Endothelial cell of umbilical vein (primary cell): ENCODE data around the gene PSMC2. TPM values are rescaled to one million over a fixed set of nuclear protein-coding genes. Genes with fewer than 3 reads are reported as not detected.

ENCODE experiments used
- BruUV-seq: library from RNA; stranded (reverse); fragments of 400-500 nt; replicated peaks from 2 replicates; lab custom pipeline; 2021; lab: Mats Ljungman, UMichigan
- CTCF ChIA-PET: fragments of 300-600, 350-600 bp; sonication (Branson Sonifier 250); formaldehyde crosslinking; loops from one replicate; lab custom pipeline; 2021; ENCODE audit warnings: antibody characterized with exemption, inconsistent platforms; lab: Charles Lee
- POLR2A ChIA-PET: fragments of 300-600, 350-600 bp; sonication (Branson Sonifier 250); formaldehyde crosslinking; loops from one replicate; lab custom pipeline; 2021; ENCODE audit warnings: antibody characterized with exemption, inconsistent platforms; lab: Charles Lee
- DNase-seq: peaks from one replicate; pipeline ENCODE4 v3.0.0-alpha.2; 2011; ENCODE audit warnings: low read depth, low spot score
- FAIRE-seq: peaks from 2 replicates; lab custom pipeline; 2011; peaks lifted over from hg19 to GRCh38; lab: Jason Lieb, UNC
- H2AFZ ChIP-seq: 2 replicates; pipeline ENCODE4 v1.6.0; 2012; ENCODE audit warnings: low read depth, low read length, control low read depth, inconsistent platforms
- H3K27ac ChIP-seq: 2 replicates; pipeline ENCODE4 v1.5.1; 2011; ENCODE audit warnings: low read depth, mild to moderate bottlenecking, control low read depth, low read length, moderate library complexity; ENCODE audit not compliant: insufficient read depth
- H3K27me3 ChIP-seq, 2 experiments: 2 replicates each; pipeline versions ENCODE4 v1.6.0 to v1.6.1; 2011; ENCODE audit warnings: low read length in 2 of 2, mixed read lengths in 1 of 2; ENCODE audit not compliant: control insufficient read depth in 2 of 2, insufficient read depth in 2 of 2
- H3K36me3 ChIP-seq, 2 experiments: 2 replicates in 1 of 2; 3 replicates in 1 of 2; pipeline ENCODE4 v1.5.1; 2011; ENCODE audit warnings: low read length in 2 of 2, mild to moderate bottlenecking in 1 of 2, moderate library complexity in 1 of 2; ENCODE audit not compliant: control insufficient read depth in 2 of 2, insufficient read depth in 2 of 2; ENCODE audit errors: extremely low read depth in 1 of 2
- H3K4me1 ChIP-seq: 3 replicates; pipeline ENCODE4 v1.5.1; 2011; ENCODE audit warnings: mild to moderate bottlenecking, low read length; ENCODE audit not compliant: control insufficient read depth, insufficient read depth; ENCODE audit errors: extremely low read depth
- H3K4me2 ChIP-seq: 2 replicates; pipeline ENCODE4 v1.6.1; 2011; ENCODE audit warnings: low read length, control low read depth, mixed read lengths; ENCODE audit not compliant: insufficient read depth
- H3K4me3 ChIP-seq, 3 experiments: fragments of 200-600 bp in 1 of 3; sonication (generic), shearing (Covaris generic) in 1 of 3; replicated peaks in 1 of 3; 2 replicates each; pipeline ENCODE4 v1.5.1; 2011 to 2016; ENCODE audit warnings: control low read depth in 3 of 3, low read length in 3 of 3, mild to moderate bottlenecking in 2 of 3, inconsistent platforms in 1 of 3, low read depth in 1 of 3, moderate library complexity in 1 of 3; ENCODE audit not compliant: insufficient read depth in 1 of 3
- H3K79me2 ChIP-seq: 2 replicates; pipeline ENCODE4 v1.6.0; 2012; ENCODE audit warnings: low read length, inconsistent platforms; ENCODE audit not compliant: control insufficient read depth, insufficient read depth
- H3K9ac ChIP-seq: replicated peaks from 2 replicates; pipeline ENCODE3; 2011; ENCODE audit warnings: low read length, control low read depth; ENCODE audit not compliant: insufficient read depth; ENCODE audit errors: extremely low read depth
- H3K9me1 ChIP-seq: replicated peaks from 3 replicates; pipeline ENCODE4 v1.6.0; 2011; ENCODE audit warnings: mild to moderate bottlenecking, low read length; ENCODE audit not compliant: control insufficient read depth, insufficient read depth; ENCODE audit errors: extremely low read depth
- H3K9me3 ChIP-seq: replicated peaks from 2 replicates; pipeline ENCODE4 v1.5.1; 2012; ENCODE audit warnings: low read length, inconsistent platforms; ENCODE audit not compliant: control insufficient read depth, insufficient read depth
- H4K20me1 ChIP-seq: replicated peaks from 2 replicates; pipeline ENCODE3; 2011; ENCODE audit warnings: mild to moderate bottlenecking, low read length; ENCODE audit not compliant: control insufficient read depth, insufficient read depth; ENCODE audit errors: extremely low read depth
- CTCF ChIP-seq, 2 donors: IDR thresholded peaks; 1 replicate in 1 of 2; 2 replicates in 1 of 2; pipeline ENCODE4 v1.5.1; 2011; ENCODE audit warnings: low read length in 2 of 2, mild to moderate bottlenecking in 2 of 2, moderate library complexity in 2 of 2, control low read depth in 1 of 2, inconsistent platforms in 1 of 2, low read depth in 1 of 2; ENCODE audit not compliant: insufficient read depth in 1 of 2; ENCODE audit errors: extremely low read depth in 1 of 2
- EZH2 ChIP-seq: IDR thresholded peaks from 2 replicates; pipeline ENCODE4 v1.6.1; 2012; ENCODE audit warnings: borderline replicate concordance, low read depth, mild to moderate bottlenecking, moderate library complexity, low read length, inconsistent platforms; ENCODE audit not compliant: severe bottlenecking
- FOS ChIP-seq: IDR thresholded peaks from 2 replicates; pipeline ENCODE4 v1.6.1; 2011; ENCODE audit warnings: mild to moderate bottlenecking, low read length, moderate library complexity, borderline replicate concordance; ENCODE audit not compliant: insufficient read depth
- GATA2 ChIP-seq: IDR thresholded peaks from 2 replicates; pipeline ENCODE4 v1.7.0; 2011; ENCODE audit warnings: low read depth, mild to moderate bottlenecking, moderate library complexity, mixed read lengths, low read length; ENCODE audit not compliant: insufficient read length, insufficient read depth
- JUN ChIP-seq: IDR thresholded peaks from 2 replicates; pipeline ENCODE4 v1.6.1; 2011; ENCODE audit warnings: borderline replicate concordance, low read depth; ENCODE audit not compliant: insufficient read length, insufficient read depth
- MAX ChIP-seq: IDR thresholded peaks from 2 replicates; pipeline ENCODE4 v1.6.1; 2011; ENCODE audit not compliant: insufficient read depth, insufficient read length
- MYC ChIP-seq: IDR thresholded peaks from one replicate; pipeline ENCODE4 v1.6.1; 2011; ENCODE audit warnings: mild to moderate bottlenecking, low read depth, low read length
- POLR2A ChIP-seq: IDR thresholded peaks from 2 replicates; pipeline ENCODE4 v1.6.1; 2012; ENCODE audit warnings: low read depth, mild to moderate bottlenecking, control low read depth, low read length
- POLR2AphosphoS5 ChIP-seq: IDR thresholded peaks from 2 replicates; pipeline ENCODE4 v1.6.1; 2012; ENCODE audit warnings: low read depth, mild to moderate bottlenecking, control low read depth, low read length, moderate library complexity; ENCODE audit not compliant: insufficient read depth
- dilution Hi-C: fragments of 300-500 bp; cut with MboI; formaldehyde crosslinking; loops from one replicate; pipeline ENCODE4 v1.15.0; 2019; ENCODE audit warnings: low sequenced_read_pairs; ENCODE audit not compliant: extremely low pct_ligation_motif_present
- intact Hi-C: fragments of 100-400 bp; cut with micrococcal nuclease; formaldehyde crosslinking; loops from one replicate; pipeline ENCODE4 v1.10.0; 2022
- polyA plus RNA-seq, 4 experiments: library from polyadenylated mRNA; depleted of rRNA in 3 of 4; stranded (reverse) in 3 of 4; unstranded in 1 of 4; fragments of >200 nt; gene quantifications; 2 replicates each; pipeline versions ENCODE4 v1.2.1 to v1.2.3, GENCODE V29; 2011 to 2012; ENCODE audit warnings: missing spikeins in 1 of 4
- total RNA-seq: library from RNA; stranded (reverse); gene quantifications from 2 replicates; pipeline ENCODE4 v1.2.3, GENCODE V29; 2021

The PSMC2 gene
- total and polyA plus RNA-seq, 2 donors (not counting 3 experiments of a cell fraction or from before 2014, with no cell fraction given): 109 to 147 TPM

GRCh38 chr7:103338864-103339263 is 8.6 kb upstream of the PSMC2 start:
- TF ChIP-seq MYC (no peak), POLR2A (no peak), MAX (no peak), EZH2 (no peak), POLR2AphosphoS5 (no peak), FOS (no peak), CTCF (IDR thresholded peaks at IDR 0.05; ENCODE audit: extremely low read depth in 1 of 2, insufficient read depth in 1 of 2, low read depth in 1 of 2, low read length in 2 of 2) (no peak), GATA2 (no peak), JUN (no peak)
- H3K27ac ChIP-seq: no peak overlapping the region
- H2AFZ ChIP-seq: no peak overlapping the region
- no peaks in the 10 kb centered on the region for H4K20me1 ChIP-seq
- H3K9me3 ChIP-seq: no peaks in the 10 kb centered on the region
- no peak overlapping the region for H3K4me3 ChIP-seq
- H3K9ac ChIP-seq: no peak overlapping the region
- FAIRE-seq (no peak), DNase-seq (no peak)
- peaks cover 7% of the 10 kb centered on the region for H3K4me1 ChIP-seq
- dilution Hi-C loops (no loop called here), intact Hi-C loops (no loop called here)
- peaks cover 14 to 25% of the 10 kb centered on the region in 2 experiments for H3K36me3 ChIP-seq
- POLR2A ChIA-PET: no interaction called here
- H3K79me2 ChIP-seq: peaks cover 72% of the 10 kb centered on the region
- CTCF ChIA-PET: no interaction called here
- H3K27me3 ChIP-seq: no peaks in the 10 kb centered on the region
- no TSS peak for BruUV-seq
- H3K4me2 ChIP-seq: no peak overlapping the region
- H3K9me1 ChIP-seq: no peaks in the 10 kb centered on the region
